OCI-LY7 (cell line): ENCODE measurements around the gene DLEU7. TPM values are rescaled to one million over a fixed set of nuclear protein-coding genes. Genes with fewer than 3 reads are reported as not detected.

Source experiments
- BruUV-seq: library from RNA; stranded (reverse); fragments of 400-500 nt; replicated peaks from 2 replicates; lab custom pipeline; 2021; lab: Mats Ljungman, UMichigan
- CTCF ChIA-PET: fragments of 300-600 bp; sonication (Branson Sonifier 250); formaldehyde crosslinking; loops from one replicate; lab custom pipeline; 2022; ENCODE audit warnings: antibody characterized with exemption; ENCODE audit not compliant: unreplicated experiment; lab: Charles Lee
- POLR2A ChIA-PET: fragments of 300-600 bp; sonication (Branson Sonifier 250); formaldehyde crosslinking; loops from one replicate; lab custom pipeline; 2022; ENCODE audit warnings: antibody characterized with exemption; lab: Charles Lee
- DNase-seq: peaks from one replicate; pipeline ENCODE4 v3.0.0-alpha.2; 2015; ENCODE audit warnings: low spot score
- H2AFZ ChIP-seq: fragments of 200-600 bp; sonication (generic), shearing (Covaris generic); 2 replicates; pipeline ENCODE4 v1.6.1; 2014; ENCODE audit warnings: mild to moderate bottlenecking, antibody characterized with exemption, low read length, moderate library complexity
- H3K27ac ChIP-seq: fragments of 200-600 bp; sonication (generic); 2 replicates; pipeline ENCODE4 v1.5.1; 2014; ENCODE audit warnings: mixed run types, low read depth, mild to moderate bottlenecking, moderate library complexity, low read length, inconsistent platforms; ENCODE audit not compliant: poor library complexity, severe bottlenecking
- H3K36me3 ChIP-seq: fragments of 200-600 bp; sonication (generic); 2 replicates; pipeline ENCODE4 v1.6.1; 2014; ENCODE audit warnings: mild to moderate bottlenecking, antibody characterized with exemption, low read length, moderate library complexity, mixed read lengths; ENCODE audit not compliant: insufficient read depth
- H3K4me1 ChIP-seq: fragments of 200-600 bp; sonication (generic); 2 replicates; pipeline ENCODE4 v1.5.1; 2014; ENCODE audit warnings: mild to moderate bottlenecking, low read length; ENCODE audit not compliant: insufficient read depth, poor library complexity, severe bottlenecking
- H3K4me2 ChIP-seq: fragments of 200-600 bp; sonication (generic); 2 replicates; pipeline ENCODE4 v1.6.1; 2014; ENCODE audit warnings: mild to moderate bottlenecking, low read length
- H3K4me3 ChIP-seq: fragments of 200-600 bp; sonication (generic); 2 replicates; pipeline ENCODE4 v1.5.1; 2014; ENCODE audit warnings: mild to moderate bottlenecking, low read depth, low read length; ENCODE audit not compliant: poor library complexity, severe bottlenecking
- H3K79me2 ChIP-seq: fragments of 200-600 bp; sonication (generic); 2 replicates; pipeline ENCODE4 v1.6.1; 2016; ENCODE audit warnings: low read depth, mild to moderate bottlenecking, low read length, moderate library complexity, mixed read lengths; ENCODE audit not compliant: insufficient read depth
- H3K9me2 ChIP-seq: fragments of 200-600 bp; sonication (generic); 2 replicates; pipeline ENCODE4 v1.6.1; 2016; ENCODE audit warnings: mild to moderate bottlenecking, low read length, mixed read lengths; ENCODE audit not compliant: insufficient read depth
- H3K9me3 ChIP-seq: fragments of 200-600 bp; sonication (generic); 2 replicates; pipeline ENCODE4 v1.6.1; 2014; ENCODE audit warnings: mild to moderate bottlenecking, mixed run types, low read length, mixed read lengths
- H4K20me1 ChIP-seq: fragments of 200-600 bp; sonication (generic); 2 replicates; pipeline ENCODE4 v1.6.1; 2014; ENCODE audit warnings: mild to moderate bottlenecking, antibody characterized with exemption, low read length, moderate library complexity, mixed read lengths; ENCODE audit not compliant: insufficient read depth
- CTCF ChIP-seq: fragments of 200-600 bp; sonication (generic); conservative IDR thresholded peaks from 2 replicates; pipeline ENCODE4 v1.5.1; 2014; ENCODE audit warnings: mild to moderate bottlenecking, antibody characterized with exemption, low read length, moderate library complexity, mixed read lengths
- EZH2phosphoT487 ChIP-seq: fragments of 200-600 bp; sonication (generic); IDR thresholded peaks from 2 replicates; pipeline ENCODE4 v1.6.1; 2018; ENCODE audit warnings: low read depth, borderline replicate concordance, mild to moderate bottlenecking, mixed run types, antibody characterized with exemption, low read length, moderate library complexity, mixed read lengths
- intact Hi-C: fragments of 100-400 bp; cut with micrococcal nuclease; formaldehyde crosslinking; loops from one replicate; pipeline ENCODE4 v1.10.0; 2022; ENCODE audit not compliant: unreplicated experiment
- total RNA-seq, 2 experiments: library from RNA; depleted of rRNA in 1 of 2; stranded (reverse); fragments of >200 nt in 1 of 2; shearing (Covaris generic) in 1 of 2; gene quantifications; 2 replicates each; pipeline ENCODE4 v1.2.3, GENCODE V29; 2014 to 2022

The DLEU7 gene
- total RNA-seq, 2 experiments from 2014 or later = not detected

- no TSS peak for BruUV-seq
- intact Hi-C loops = loop anchor here (5.0 to 10.0 kb wide), 2 partner anchors 764 to 934 kb away; no protein-coding TSS in a partner anchor
- H3K4me3 ChIP-seq = peak overlapping the region; percentile 56
These were observed 47.7 kb upstream of the DLEU7 start for GRCh38 chr13:50891206-50891605.

GRCh38 chr13:50889317-50889716 lies 45.8 kb upstream of the DLEU7 start:
- no peaks in the 10 kb centered on the region; the same call in 1 of the 2 replicates for H3K36me3 ChIP-seq
- POLR2A ChIA-PET = interaction anchor here (0.7 to 2.2 kb wide), 5 partner anchors 8 to 43 kb away, joined by 3 to 7 read pairs (median 7); no protein-coding TSS in a partner anchor
- intact Hi-C loops = no loop called here
- H3K9me2 ChIP-seq = no peaks in the 10 kb centered on the region
- CTCF ChIA-PET = no interaction called here
- no peak overlapping the region for H3K4me3 ChIP-seq
- no peak overlapping the region for H2AFZ ChIP-seq
- no peak for TF ChIP-seq EZH2phosphoT487
- TF ChIP-seq CTCF = no peak
- no peaks in the 10 kb centered on the region for H3K79me2 ChIP-seq
- no TSS peak for BruUV-seq
- H3K9me3 ChIP-seq = no peaks in the 10 kb centered on the region
- no peak overlapping the region for H3K27ac ChIP-seq
- H4K20me1 ChIP-seq = no peaks in the 10 kb centered on the region
- no peak overlapping the region for H3K4me2 ChIP-seq
- no peak for DNase-seq
- H3K4me1 ChIP-seq = peaks cover 69% of the 10 kb centered on the region

More at GRCh38 chr13:50891206-50891605, 47.7 kb upstream of the DLEU7 start:
- TF ChIP-seq CTCF (no peak), EZH2phosphoT487 (no peak)
- Histone ChIP-seq H3K9me3 (no peaks in the 10 kb centered on the region; the same call in 1 of the 2 replicates), H2AFZ (peak overlapping the region; percentile 51; the same call in 1 of the 2 replicates), H3K79me2 (no peaks in the 10 kb centered on the region), H3K4me1 (peaks cover 87% of the 10 kb centered on the region), H4K20me1 (no peaks in the 10 kb centered on the region), H3K4me2 (peak overlapping the region; percentile 74), H3K9me2 (no peaks in the 10 kb centered on the region), H3K27ac (peak overlapping the region; percentile 96), H3K36me3 (peaks cover 9% of the 10 kb centered on the region; the same call in 1 of the 2 replicates)
- peak; percentile 59 for DNase-seq
- CTCF ChIA-PET = interaction anchor here (1.0 to 3.7 kb wide), 6 partner anchors 9 to 513 kb away, joined by 3 to 13 read pairs (median 6); no protein-coding TSS in a partner anchor
- POLR2A ChIA-PET = interaction anchor here (1.0 to 8.6 kb wide), 22 partner anchors 11 to 809 kb away, joined by 3 to 226 read pairs (median 6); partner anchors contain the start of genes INTS6 and RNASEH2B

- H3K4me3 ChIP-seq = no peak overlapping the region
- H2AFZ ChIP-seq = no peak overlapping the region
- H3K36me3 ChIP-seq = no peaks in the 10 kb centered on the region; the same call in 1 of the 2 replicates
- no peaks in the 10 kb centered on the region for H3K9me3 ChIP-seq
- TF ChIP-seq EZH2phosphoT487 = no peak
- TF ChIP-seq CTCF = no peak
- no peak overlapping the region for H3K4me2 ChIP-seq
- no TSS peak for BruUV-seq
- H3K79me2 ChIP-seq = no peaks in the 10 kb centered on the region
- DNase-seq = no peak
- no peaks in the 10 kb centered on the region for H4K20me1 ChIP-seq
- H3K9me2 ChIP-seq = no peaks in the 10 kb centered on the region
- peaks cover 60% of the 10 kb centered on the region for H3K4me1 ChIP-seq
- H3K27ac ChIP-seq = no peak overlapping the region
- ChIA-PET CTCF (no interaction called here), POLR2A (interaction anchor here (2.2 kb wide), 1 partner anchor 13 kb away, joined by 7 read pairs; no protein-coding TSS in a partner anchor)
- intact Hi-C loops = no loop called here
These were observed 44.9 kb upstream of the DLEU7 start for GRCh38 chr13:50888362-50888761.
